Uterus (tissue), 2 donors: ENCODE measurements around the gene AHNAK.

ENCODE experiments used
- POLR2A ChIP-seq, 2 donors: fragments of 450-650 bp; IDR thresholded peaks; one replicate each; pipeline ENCODE4 v1.6.1; 2016; ENCODE audit warnings: antibody characterized with exemption in 2 of 2, mild to moderate bottlenecking in 1 of 2, moderate library complexity in 1 of 2
- TF ChIP-seq, protein P1 (sequence below), 4 experiments: fragments of 200-600 bp in 2 of 4; fragments of 450-650 bp in 2 of 4; sonication (generic) in 2 of 4; IDR thresholded peaks; one replicate each; pipeline ENCODE4 v1.5.1; 2016 to 2019; ENCODE audit warnings: antibody characterized with exemption in 4 of 4, mild to moderate bottlenecking in 2 of 4, moderate library complexity in 1 of 4

DNA sequence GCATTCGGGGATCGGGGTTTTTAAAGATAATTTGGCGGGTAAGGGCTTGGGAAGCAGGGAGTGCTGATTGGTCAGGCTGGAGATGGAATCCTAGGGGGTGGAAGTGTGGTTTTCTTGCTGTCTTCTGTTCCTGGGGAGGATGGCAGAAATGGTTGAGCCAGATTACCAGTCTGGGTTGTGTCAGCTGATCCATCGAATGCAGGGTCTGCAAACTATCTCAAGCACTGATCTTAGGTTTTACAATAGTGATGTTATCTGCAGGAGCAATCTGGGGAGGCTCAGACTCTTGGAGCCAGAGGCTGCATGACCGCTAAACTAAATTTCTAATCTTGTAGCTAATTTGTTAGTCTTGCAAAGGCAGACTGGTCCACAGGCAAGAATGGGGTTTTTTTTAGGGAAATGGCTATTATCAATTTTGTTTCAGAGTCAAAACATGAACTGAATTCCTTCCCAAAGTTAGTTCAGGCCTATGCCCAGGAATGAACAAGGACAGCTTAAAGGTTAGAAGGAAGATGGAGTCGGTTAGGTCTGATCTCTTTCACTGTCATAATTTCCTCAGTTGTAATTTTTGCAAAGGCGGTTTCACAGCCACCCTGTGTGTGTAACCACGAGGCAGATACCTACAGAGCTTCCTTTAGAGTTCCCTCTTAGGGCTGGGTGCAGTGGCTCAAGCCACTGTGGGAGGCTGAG lies 117.6 kb downstream of the AHNAK start:
- no peak for TF ChIP-seq POLR2A (IDR thresholded peaks at IDR 0.05)
- TF ChIP-seq, protein P1, sequence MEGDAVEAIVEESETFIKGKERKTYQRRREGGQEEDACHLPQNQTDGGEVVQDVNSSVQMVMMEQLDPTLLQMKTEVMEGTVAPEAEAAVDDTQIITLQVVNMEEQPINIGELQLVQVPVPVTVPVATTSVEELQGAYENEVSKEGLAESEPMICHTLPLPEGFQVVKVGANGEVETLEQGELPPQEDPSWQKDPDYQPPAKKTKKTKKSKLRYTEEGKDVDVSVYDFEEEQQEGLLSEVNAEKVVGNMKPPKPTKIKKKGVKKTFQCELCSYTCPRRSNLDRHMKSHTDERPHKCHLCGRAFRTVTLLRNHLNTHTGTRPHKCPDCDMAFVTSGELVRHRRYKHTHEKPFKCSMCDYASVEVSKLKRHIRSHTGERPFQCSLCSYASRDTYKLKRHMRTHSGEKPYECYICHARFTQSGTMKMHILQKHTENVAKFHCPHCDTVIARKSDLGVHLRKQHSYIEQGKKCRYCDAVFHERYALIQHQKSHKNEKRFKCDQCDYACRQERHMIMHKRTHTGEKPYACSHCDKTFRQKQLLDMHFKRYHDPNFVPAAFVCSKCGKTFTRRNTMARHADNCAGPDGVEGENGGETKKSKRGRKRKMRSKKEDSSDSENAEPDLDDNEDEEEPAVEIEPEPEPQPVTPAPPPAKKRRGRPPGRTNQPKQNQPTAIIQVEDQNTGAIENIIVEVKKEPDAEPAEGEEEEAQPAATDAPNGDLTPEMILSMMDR (IDR thresholded peaks at IDR 0.05): no peak
